ENCODE measurements around the gene RHOF. TPM values are rescaled to one million over a fixed set of nuclear protein-coding genes. Genes with fewer than 3 reads are reported as not detected.
"Not testable (repeated sequence)": the region's sequence is repeated elsewhere in the genome, so short reads cannot be mapped to it uniquely, and the experiment has no call there.

RHOF gene
- total RNA-seq, 1 experiment from 2014 or later = 1.6 TPM

DNA sequence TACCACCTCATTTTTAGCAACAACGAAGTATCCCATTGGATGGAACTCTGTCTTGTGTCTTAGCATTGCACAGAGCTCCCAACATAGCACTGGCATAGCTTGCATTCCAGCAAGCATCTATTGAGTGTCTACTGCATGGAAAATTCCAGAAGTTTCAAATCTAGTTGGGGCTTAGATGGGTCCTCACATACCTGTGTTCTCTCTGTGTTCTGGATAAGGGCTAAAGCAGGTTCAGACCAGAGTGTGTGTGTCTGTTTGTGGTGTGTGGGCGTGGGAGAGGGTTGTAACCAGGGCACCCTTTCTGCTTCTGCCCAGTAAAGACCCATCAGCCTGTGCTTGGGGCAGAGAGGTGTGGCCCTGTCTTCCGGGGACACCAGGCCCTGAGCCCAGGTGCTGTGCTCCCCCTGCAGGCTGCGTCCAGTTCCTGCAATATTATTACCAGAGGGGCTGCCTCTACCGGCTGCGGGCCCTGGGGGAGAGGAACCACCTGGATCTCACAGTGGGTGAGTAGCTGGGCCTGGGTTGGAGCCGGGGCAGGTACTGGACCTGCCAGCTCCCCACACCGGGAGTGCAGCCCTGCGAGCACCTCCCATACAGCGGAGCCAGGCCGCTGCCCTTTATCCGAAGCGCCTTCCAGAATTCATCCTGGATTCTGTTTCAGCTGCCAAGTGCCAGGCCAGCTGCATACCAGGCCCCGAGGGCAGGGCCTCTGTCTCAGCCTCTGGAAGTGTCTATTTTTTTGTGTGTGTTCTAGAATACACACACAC is 20.3 kb downstream of the RHOF start:
- no peaks in the 10 kb centered on the region for H3K9me3 ChIP-seq (replicated peaks)
- H3K27me3 ChIP-seq (replicated peaks) = no peaks in the 10 kb centered on the region
- no peak overlapping the region for H3K4me3 ChIP-seq
- H3K36me3 ChIP-seq = peaks cover 11% of the 10 kb centered on the region; the same call in 1 of the 2 replicates
- H3K27ac ChIP-seq = no peak overlapping the region
- DNase-seq (ENCODE audit: low read depth in 1 of 2, low spot score in 2 of 2) = peak; percentile 60 to 76
- peaks cover 16% of the 10 kb centered on the region for H3K4me1 ChIP-seq (replicated peaks)

GRCh38 chr12:121770813-121771625 is 22.5 kb downstream of the RHOF start:
- Histone ChIP-seq H3K4me1 (replicated peaks) (peaks cover 35% of the 10 kb centered on the region), H3K27ac (no peak overlapping the region), H3K36me3 (peaks cover 9% of the 10 kb centered on the region; the same call in 1 of the 2 replicates), H3K9me3 (replicated peaks) (no peaks in the 10 kb centered on the region), H3K4me3 (no peak overlapping the region), H3K27me3 (replicated peaks) (no peaks in the 10 kb centered on the region)
- no peak for DNase-seq (ENCODE audit: low read depth in 1 of 2, low spot score in 2 of 2)

DNA sequence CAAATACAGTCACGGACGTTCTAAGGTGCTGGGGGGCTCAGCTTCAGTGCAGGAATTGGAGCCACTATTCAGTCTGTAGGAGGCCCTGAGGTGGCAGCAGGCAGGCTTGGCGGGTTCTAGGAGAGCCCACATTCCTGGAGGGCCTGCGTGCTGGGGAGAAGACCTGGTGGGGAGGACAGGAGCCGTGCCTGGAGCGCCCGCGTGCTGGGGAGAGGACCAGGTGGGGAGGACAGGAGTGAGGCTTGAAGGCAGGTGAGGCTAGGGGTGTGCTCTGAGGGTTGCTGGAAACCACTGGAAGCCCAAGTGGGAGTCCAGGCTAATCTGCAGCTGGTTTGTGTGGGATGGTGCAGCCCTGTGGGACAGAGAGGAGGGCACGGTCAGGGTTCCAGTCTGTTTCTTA is 23.1 kb downstream of the RHOF start:
- peaks cover 6% of the 10 kb centered on the region; the same call in 1 of the 2 replicates for H3K36me3 ChIP-seq
- H3K27me3 ChIP-seq (replicated peaks) = no peaks in the 10 kb centered on the region
- no peak for DNase-seq (ENCODE audit: low read depth in 1 of 2, low spot score in 2 of 2)
- H3K27ac ChIP-seq = no peak overlapping the region
- no peak overlapping the region for H3K4me3 ChIP-seq
- H3K4me1 ChIP-seq (replicated peaks) = peaks cover 41% of the 10 kb centered on the region
- H3K9me3 ChIP-seq (replicated peaks) = no peaks in the 10 kb centered on the region

DNA sequence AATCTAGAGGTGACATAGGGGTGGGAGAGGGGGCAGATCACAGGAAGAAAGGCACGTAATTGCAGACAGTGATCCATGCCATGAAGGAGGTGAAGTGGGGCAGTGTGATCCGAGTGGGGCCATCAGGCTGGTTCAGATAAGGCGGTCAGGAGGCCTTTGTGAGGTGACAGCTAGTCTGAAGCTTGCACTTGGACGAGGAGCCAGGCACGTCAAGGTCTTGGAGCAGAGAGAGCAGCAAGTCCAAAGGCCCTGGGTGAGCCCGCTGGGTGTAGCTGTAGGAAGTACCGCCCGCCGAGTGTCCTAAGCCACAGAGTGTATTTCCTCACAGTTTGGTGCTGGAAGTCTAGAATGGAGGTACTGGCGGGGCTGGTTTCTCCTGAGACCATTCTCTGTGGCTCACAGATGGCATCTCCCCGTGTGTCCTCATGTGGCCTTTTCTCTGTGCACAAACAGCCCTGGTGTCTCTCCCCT is 23.6 kb downstream of the RHOF start:
- Histone ChIP-seq H3K4me3 (no peak overlapping the region), H3K9me3 (replicated peaks) (no peaks in the 10 kb centered on the region), H3K27ac (no peak overlapping the region), H3K36me3 (peaks cover 6% of the 10 kb centered on the region; the same call in 1 of the 2 replicates), H3K4me1 (replicated peaks) (peaks cover 46% of the 10 kb centered on the region), H3K27me3 (replicated peaks) (no peaks in the 10 kb centered on the region)
- no peak for DNase-seq (ENCODE audit: low read depth in 1 of 2, low spot score in 2 of 2)

DNA sequence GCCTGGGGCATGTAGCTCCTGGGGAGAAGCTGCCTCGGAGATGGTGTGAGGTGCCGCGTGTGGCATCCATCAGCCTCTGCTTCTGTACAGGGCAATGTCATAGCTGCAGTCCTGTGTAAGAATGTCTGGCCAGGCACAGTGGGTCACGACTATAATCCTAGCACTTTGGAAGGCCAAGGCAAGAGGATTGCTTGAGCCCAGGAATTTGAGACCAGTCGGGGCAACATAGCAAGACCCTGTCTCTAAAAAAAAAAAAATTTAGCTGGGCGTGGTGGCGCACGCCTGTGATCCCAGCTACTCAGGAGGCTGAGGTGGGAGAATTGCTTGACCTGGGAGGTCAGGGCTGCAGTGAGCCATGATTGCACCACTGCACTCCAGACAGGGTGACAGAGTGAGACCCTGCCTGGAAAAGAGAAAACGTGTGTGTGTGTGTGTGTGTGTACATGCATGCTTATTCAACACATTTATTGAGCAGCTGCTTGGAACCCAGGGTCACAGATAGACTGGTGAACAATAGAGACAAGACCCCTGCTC is 24.1 kb downstream of the RHOF start:
- H3K4me1 ChIP-seq (replicated peaks) = peaks cover 51% of the 10 kb centered on the region
- H3K4me3 ChIP-seq = no peak overlapping the region
- H3K27me3 ChIP-seq (replicated peaks) = no peaks in the 10 kb centered on the region
- DNase-seq (ENCODE audit: low read depth in 1 of 2, low spot score in 2 of 2) = no peak
- no peak overlapping the region for H3K27ac ChIP-seq
- H3K9me3 ChIP-seq (replicated peaks) = no peaks in the 10 kb centered on the region
- peaks cover 8% of the 10 kb centered on the region for H3K36me3 ChIP-seq

GRCh38 chr12:121767525-121768016 is 25.9 kb downstream of the RHOF start:
- DNase-seq (ENCODE audit: low read depth in 1 of 2, low spot score in 2 of 2) = peak; percentile 50 to 70
- peaks cover 12% of the 10 kb centered on the region for H3K36me3 ChIP-seq
- H3K27ac ChIP-seq = peak overlapping the region; percentile 35; the same call in 1 of the 2 replicates
- H3K4me1 ChIP-seq (replicated peaks) = peaks cover 58% of the 10 kb centered on the region
- H3K27me3 ChIP-seq (replicated peaks) = no peaks in the 10 kb centered on the region
- H3K9me3 ChIP-seq (replicated peaks) = no peaks in the 10 kb centered on the region
- no peak overlapping the region for H3K4me3 ChIP-seq

- H3K4me3 ChIP-seq = no peak overlapping the region
- no peaks in the 10 kb centered on the region for H3K27me3 ChIP-seq (replicated peaks)
- peaks cover 16% of the 10 kb centered on the region for H3K36me3 ChIP-seq
- peak; percentile 76 to 92 for DNase-seq (ENCODE audit: low read depth in 1 of 2, low spot score in 2 of 2)
- peaks cover 69% of the 10 kb centered on the region for H3K4me1 ChIP-seq (replicated peaks)
- H3K27ac ChIP-seq = peak overlapping the region; percentile 48
- H3K9me3 ChIP-seq (replicated peaks) = no peaks in the 10 kb centered on the region
Measured at GRCh38 chr12:121766290-121767039, 27.0 kb downstream of the RHOF start.

- DNase-seq (ENCODE audit: low read depth in 1 of 2, low spot score in 2 of 2) = peak; percentile 87 to 93
- Histone ChIP-seq H3K27me3 (replicated peaks) (no peaks in the 10 kb centered on the region), H3K4me3 (no peak overlapping the region), H3K4me1 (replicated peaks) (peaks cover 74% of the 10 kb centered on the region), H3K36me3 (peaks cover 16% of the 10 kb centered on the region), H3K27ac (peak overlapping the region; percentile 48), H3K9me3 (replicated peaks) (no peaks in the 10 kb centered on the region)
Measured at GRCh38 chr12:121765573-121765972, 27.9 kb downstream of the RHOF start.

GRCh38 chr12:121764808-121765207 is 28.7 kb downstream of the RHOF start:
- DNase-seq (ENCODE audit: low read depth in 1 of 2, low spot score in 2 of 2) = peak in 1 of 2 experiments; percentile 19
- H3K27ac ChIP-seq = no peak overlapping the region
- H3K36me3 ChIP-seq = peaks cover 16% of the 10 kb centered on the region
- no peaks in the 10 kb centered on the region for H3K27me3 ChIP-seq (replicated peaks)
- H3K4me1 ChIP-seq (replicated peaks) = peaks cover 74% of the 10 kb centered on the region
- H3K9me3 ChIP-seq (replicated peaks) = no peaks in the 10 kb centered on the region
- no peak overlapping the region for H3K4me3 ChIP-seq

DNA sequence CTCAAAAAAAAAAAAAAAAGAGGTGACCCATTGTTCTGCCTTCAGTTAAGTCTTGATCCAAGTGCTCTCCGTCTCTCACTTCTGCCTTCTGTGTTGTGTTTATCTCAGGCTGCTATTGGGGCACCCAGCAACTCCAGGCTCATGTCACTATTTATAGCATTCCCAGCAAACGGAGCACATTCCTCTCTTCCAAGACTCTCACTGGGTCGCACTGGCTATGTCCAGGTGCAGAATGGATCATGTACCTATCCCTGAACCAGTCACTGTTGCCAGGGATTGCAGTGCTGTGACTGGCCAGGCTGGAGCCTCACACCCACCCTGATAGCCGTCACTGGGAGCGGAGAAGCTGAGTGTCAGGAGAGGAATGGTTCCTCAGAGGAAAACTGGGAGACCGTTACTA is 31.2 kb downstream of the RHOF start:
- Histone ChIP-seq H3K4me3 (no peak overlapping the region), H3K27me3 (replicated peaks) (no peaks in the 10 kb centered on the region), H3K9me3 (replicated peaks) (no peaks in the 10 kb centered on the region), H3K36me3 (peaks cover 13% of the 10 kb centered on the region), H3K27ac (peak overlapping the region; percentile 68), H3K4me1 (replicated peaks) (peaks cover 60% of the 10 kb centered on the region)
- DNase-seq (ENCODE audit: low read depth in 1 of 2, low spot score in 2 of 2) = no peak

- Histone ChIP-seq H3K36me3 (peaks cover 12% of the 10 kb centered on the region), H3K4me1 (replicated peaks) (peaks cover 36% of the 10 kb centered on the region)
- H3K27me3 ChIP-seq (replicated peaks); DNase-seq (ENCODE audit: low read depth in 1 of 2, low spot score in 2 of 2); H3K9me3 ChIP-seq (replicated peaks); H3K4me3 ChIP-seq; H3K27ac ChIP-seq: not testable (repeated sequence)
Measured at GRCh38 chr12:121758536-121758935, 35.0 kb downstream of the RHOF start.

- H3K4me3 ChIP-seq = no peak overlapping the region
- no peaks in the 10 kb centered on the region for H3K9me3 ChIP-seq (replicated peaks)
- DNase-seq (ENCODE audit: low read depth in 1 of 2, low spot score in 2 of 2) = no peak
Measured at GRCh38 chr12:121755591-121755990, 37.9 kb downstream of the RHOF start.

GRCh38 chr12:121754836-121755235 is 38.7 kb downstream of the RHOF start:
- Histone ChIP-seq H3K9me3 (replicated peaks) (no peaks in the 10 kb centered on the region), H3K27ac (no peak overlapping the region), H3K4me1 (replicated peaks) (peaks cover 13% of the 10 kb centered on the region), H3K27me3 (replicated peaks) (no peaks in the 10 kb centered on the region), H3K4me3 (no peak overlapping the region), H3K36me3 (peaks cover 17% of the 10 kb centered on the region)
- DNase-seq (ENCODE audit: low read depth in 1 of 2, low spot score in 2 of 2) = no peak

More at GRCh38 chr12:121755591-121755990, 37.9 kb downstream of the RHOF start:
- Histone ChIP-seq H3K4me1 (replicated peaks) (peaks cover 13% of the 10 kb centered on the region), H3K27me3 (replicated peaks) (no peaks in the 10 kb centered on the region), H3K36me3 (peaks cover 17% of the 10 kb centered on the region), H3K27ac (no peak overlapping the region)
